ENCODE data around the gene RETREG3. TPM values are rescaled to one million over a fixed set of nuclear protein-coding genes. Genes with fewer than 3 reads are reported as not detected.

RETREG3 gene
- total and polyA plus RNA-seq, 9 of the 15 experiments (the other 6 are each of a cell fraction or from before 2014, with no cell fraction given): 4.1 to 39.0 (median 16.9) TPM

DNA sequence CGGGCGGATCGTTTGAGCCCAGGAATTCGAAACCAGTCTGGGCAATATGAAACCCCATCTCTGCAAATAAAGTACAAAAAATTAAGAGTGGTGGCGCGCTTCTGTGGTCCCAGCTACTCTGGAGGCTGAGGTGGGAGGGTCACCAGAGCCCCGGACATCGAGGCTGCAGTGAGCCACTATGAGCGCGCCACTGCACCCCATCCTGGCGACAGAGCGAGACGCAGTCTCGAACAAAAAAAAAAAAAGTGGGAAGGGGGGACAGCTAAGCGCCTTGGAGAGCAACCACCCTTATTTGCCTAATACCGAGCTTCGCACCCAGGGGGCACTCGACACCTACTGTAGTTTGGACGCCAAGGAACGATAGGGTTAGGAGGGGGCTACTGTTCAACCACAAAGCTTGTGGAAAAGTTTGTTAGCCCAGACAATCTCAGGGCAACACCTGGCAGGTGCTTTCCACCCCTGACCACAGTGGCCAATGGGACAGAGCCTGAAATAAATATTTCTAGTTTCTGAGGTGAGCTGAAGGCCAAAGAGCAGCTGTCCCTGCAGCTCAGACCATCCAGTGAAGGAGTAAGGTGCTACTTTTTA, 30.8 kb downstream of the RETREG3 start (continued):
- TF ChIP-seq MAFG (tag; conservative IDR thresholded peaks at IDR 0.05): no peak
- no peak for TF ChIP-seq ZFP36 (IDR thresholded peaks at IDR 0.05; ENCODE audit: low read depth, low read length, partially characterized antibody)
- no peak for TF ChIP-seq ZNF436 (CRISPR knock-in tag; IDR thresholded peaks at IDR 0.05)
- no peak for TF ChIP-seq ZNF444 (CRISPR knock-in tag; IDR thresholded peaks at IDR 0.05)
- no peak for TF ChIP-seq ZNF239 (CRISPR knock-in tag; IDR thresholded peaks at IDR 0.05)
- no peak for TF ChIP-seq AFF4 (CRISPR knock-in tag; IDR thresholded peaks at IDR 0.05)
- peak; percentile 32 for TF ChIP-seq PRDM10 (IDR thresholded peaks at IDR 0.05; ENCODE audit: partially characterized antibody)
- TF ChIP-seq, protein P1, sequence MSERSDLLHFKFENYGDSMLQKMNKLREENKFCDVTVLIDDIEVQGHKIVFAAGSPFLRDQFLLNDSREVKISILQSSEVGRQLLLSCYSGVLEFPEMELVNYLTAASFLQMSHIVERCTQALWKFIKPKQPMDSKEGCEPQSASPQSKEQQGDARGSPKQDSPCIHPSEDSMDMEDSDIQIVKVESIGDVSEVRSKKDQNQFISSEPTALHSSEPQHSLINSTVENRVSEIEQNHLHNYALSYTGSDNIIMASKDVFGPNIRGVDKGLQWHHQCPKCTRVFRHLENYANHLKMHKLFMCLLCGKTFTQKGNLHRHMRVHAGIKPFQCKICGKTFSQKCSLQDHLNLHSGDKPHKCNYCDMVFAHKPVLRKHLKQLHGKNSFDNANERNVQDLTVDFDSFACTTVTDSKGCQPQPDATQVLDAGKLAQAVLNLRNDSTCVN (CRISPR knock-in tag; IDR thresholded peaks at IDR 0.05): no peak
- TF ChIP-seq GATA2 (CRISPR knock-in tag; IDR thresholded peaks at IDR 0.05): no peak
- TF ChIP-seq XRCC5 (IDR thresholded peaks at IDR 0.05; ENCODE audit: low read depth, low read length): peak; percentile 85
- no peak for TF ChIP-seq BRCA1 (IDR thresholded peaks at IDR 0.05)
- no peak for TF ChIP-seq BRCA1 (CRISPR knock-in tag; IDR thresholded peaks at IDR 0.05)
- no peak for TF ChIP-seq POLR3A (IDR thresholded peaks at IDR 0.05; ENCODE audit: borderline replicate concordance, extremely low read depth, insufficient read depth, insufficient read length)
- no peak for TF ChIP-seq ZNF609 (CRISPR knock-in tag; IDR thresholded peaks at IDR 0.05; ENCODE audit: borderline replicate concordance)
